Measurements from ENCODE around the gene JAG1. TPM values are rescaled to one million over a fixed set of nuclear protein-coding genes. Genes with fewer than 3 reads are reported as not detected.

Gene JAG1
- total RNA-seq, 3 donors from 2014 or later (not counting 1 experiment from before 2014, with no cell fraction given): 8.1 to 12.3 (median 8.7) TPM

DNA sequence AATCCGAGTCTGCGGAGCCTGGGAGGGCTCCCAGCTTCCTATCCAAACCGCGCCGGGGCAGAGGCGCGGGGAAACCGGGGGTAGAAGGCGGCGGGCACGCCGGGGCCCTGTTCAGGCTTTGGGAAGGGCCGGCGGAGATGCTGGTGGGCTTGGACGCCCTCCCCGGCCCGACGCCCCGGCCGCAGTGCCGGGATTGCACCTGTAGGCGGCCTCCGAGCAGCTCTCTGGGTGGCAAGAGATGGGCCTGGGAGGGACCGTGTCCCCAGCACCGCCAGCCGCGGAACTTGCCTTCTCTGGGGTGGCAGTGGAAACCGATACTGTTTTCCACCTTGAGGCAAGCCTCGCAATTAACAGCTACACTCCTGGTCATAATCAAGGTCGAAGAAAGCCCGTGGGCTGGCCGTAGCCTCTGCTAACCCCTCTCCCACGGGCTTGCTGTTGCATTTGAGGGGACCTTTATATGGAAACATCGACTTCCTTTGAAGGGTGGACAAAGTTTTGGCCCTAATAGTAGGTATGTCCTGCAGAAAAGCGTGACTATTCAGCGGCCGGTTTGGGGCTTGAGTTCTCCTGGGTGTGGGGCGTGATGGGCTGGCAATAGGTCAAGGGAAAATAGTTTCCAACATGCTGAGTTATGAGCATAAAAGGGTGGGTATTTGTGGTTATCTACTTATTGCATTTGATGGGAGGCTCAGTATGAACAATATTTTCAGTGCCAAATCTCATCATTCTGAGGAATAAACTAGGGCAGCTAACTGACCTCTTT, 1.1 kb upstream of the JAG1 start:
- Histone ChIP-seq H3K36me3 (ENCODE audit: control insufficient read depth, insufficient read depth, low read length) (no peaks in the 10 kb centered on the region), H3K9me3 (ENCODE audit: control insufficient read depth, insufficient read depth, low read length) (no peaks in the 10 kb centered on the region), H3K4me1 (ENCODE audit: control insufficient read depth, insufficient read depth, low read length) (peaks cover 33% of the 10 kb centered on the region), H3K4me3 (ENCODE audit: low read length) (peak overlapping the region; percentile 48), H3K27me3 (ENCODE audit: control insufficient read depth, insufficient read depth, low read length) (peaks cover 8% of the 10 kb centered on the region), H3K27ac (ENCODE audit: low read length) (peak overlapping the region; percentile 80)
- no peaks in the 10 kb centered on the region for H3K9me3 Mint-ChIP-seq
- TF ChIP-seq, protein P1, sequence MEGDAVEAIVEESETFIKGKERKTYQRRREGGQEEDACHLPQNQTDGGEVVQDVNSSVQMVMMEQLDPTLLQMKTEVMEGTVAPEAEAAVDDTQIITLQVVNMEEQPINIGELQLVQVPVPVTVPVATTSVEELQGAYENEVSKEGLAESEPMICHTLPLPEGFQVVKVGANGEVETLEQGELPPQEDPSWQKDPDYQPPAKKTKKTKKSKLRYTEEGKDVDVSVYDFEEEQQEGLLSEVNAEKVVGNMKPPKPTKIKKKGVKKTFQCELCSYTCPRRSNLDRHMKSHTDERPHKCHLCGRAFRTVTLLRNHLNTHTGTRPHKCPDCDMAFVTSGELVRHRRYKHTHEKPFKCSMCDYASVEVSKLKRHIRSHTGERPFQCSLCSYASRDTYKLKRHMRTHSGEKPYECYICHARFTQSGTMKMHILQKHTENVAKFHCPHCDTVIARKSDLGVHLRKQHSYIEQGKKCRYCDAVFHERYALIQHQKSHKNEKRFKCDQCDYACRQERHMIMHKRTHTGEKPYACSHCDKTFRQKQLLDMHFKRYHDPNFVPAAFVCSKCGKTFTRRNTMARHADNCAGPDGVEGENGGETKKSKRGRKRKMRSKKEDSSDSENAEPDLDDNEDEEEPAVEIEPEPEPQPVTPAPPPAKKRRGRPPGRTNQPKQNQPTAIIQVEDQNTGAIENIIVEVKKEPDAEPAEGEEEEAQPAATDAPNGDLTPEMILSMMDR (IDR thresholded peaks at IDR 0.05): peak; percentile 68
- H3K4me3 Mint-ChIP-seq: peak overlapping the region; percentile 82
- H3K27ac Mint-ChIP-seq: peak overlapping the region in 1 of 2 donors; percentile 47
- no peaks in the 10 kb centered on the region for H3K36me3 Mint-ChIP-seq
- WGBS (ENCODE audit: insufficient coverage): 3% methylated on average over 38 of the region's 38 CpGs
- H3K4me1 Mint-ChIP-seq: peaks cover 23 to 40% of the 10 kb centered on the region in 2 donors
- H3K27me3 Mint-ChIP-seq (ENCODE audit: low read depth in 2 of 2): peaks cover 22 to 23% of the 10 kb centered on the region in 2 donors
- ATAC-seq (peak; percentile 41 to 61 (median 55)), DNase-seq (peak; percentile 22 to 63)
- intact Hi-C loops (cut with micrococcal nuclease): loop anchor here (5.0 to 10.0 kb wide), 3 partner anchors 118 to 240 kb away; partner anchors contain the start of genes MKKS and SLX4IP

- intact Hi-C loops (cut with micrococcal nuclease): loop anchor here (5.0 to 10.0 kb wide), 3 partner anchors 116 to 239 kb away; partner anchors contain the start of genes MKKS and SLX4IP
- Histone ChIP-seq H3K36me3 (ENCODE audit: control insufficient read depth, insufficient read depth, low read length) (no peaks in the 10 kb centered on the region), H3K27ac (ENCODE audit: low read length) (peak overlapping the region; percentile 58), H3K9me3 (ENCODE audit: control insufficient read depth, insufficient read depth, low read length) (no peaks in the 10 kb centered on the region), H3K4me3 (ENCODE audit: low read length) (peak overlapping the region; percentile 44), H3K4me1 (ENCODE audit: control insufficient read depth, insufficient read depth, low read length) (peaks cover 33% of the 10 kb centered on the region), H3K27me3 (ENCODE audit: control insufficient read depth, insufficient read depth, low read length) (peaks cover 8% of the 10 kb centered on the region)
- TF ChIP-seq, protein P1 (IDR thresholded peaks at IDR 0.05): no peak
- H3K27me3 Mint-ChIP-seq (ENCODE audit: low read depth in 2 of 2): peaks cover 16% of the 10 kb centered on the region in 2 donors
- H3K9me3 Mint-ChIP-seq: no peaks in the 10 kb centered on the region
- under 1% methylated on average over 70 of the region's 73 CpGs for WGBS (ENCODE audit: insufficient coverage)
- ATAC-seq (peak in 1 of 3 donors; percentile 5), DNase-seq (peak; percentile 3 to 26)
- H3K4me3 Mint-ChIP-seq: peak overlapping the region; percentile 97
- H3K27ac Mint-ChIP-seq: peak overlapping the region; percentile 87 to 97
- peaks cover 23 to 40% of the 10 kb centered on the region in 2 donors for H3K4me1 Mint-ChIP-seq
- no peaks in the 10 kb centered on the region for H3K36me3 Mint-ChIP-seq
Observed at GRCh38 chr20:10673176-10673841, 490 bp downstream of the JAG1 start.

GRCh38 chr20:10672624-10673127, 1.1 kb downstream of the JAG1 start:
- peaks cover 8% of the 10 kb centered on the region for H3K27me3 ChIP-seq (ENCODE audit: control insufficient read depth, insufficient read depth, low read length)
- no peaks in the 10 kb centered on the region for H3K36me3 Mint-ChIP-seq
- peak; percentile 25 to 71 for DNase-seq
- H3K36me3 ChIP-seq (ENCODE audit: control insufficient read depth, insufficient read depth, low read length): no peaks in the 10 kb centered on the region
- ATAC-seq: peak in 2 of 3 donors; percentile 17 to 25
- TF ChIP-seq, protein P1 (IDR thresholded peaks at IDR 0.05): no peak
- under 1% methylated on average over 47 of the region's 47 CpGs for WGBS (ENCODE audit: insufficient coverage)
- H3K27ac Mint-ChIP-seq: peak overlapping the region; percentile 73 to 76
- no peaks in the 10 kb centered on the region for H3K9me3 ChIP-seq (ENCODE audit: control insufficient read depth, insufficient read depth, low read length)
- no peaks in the 10 kb centered on the region for H3K9me3 Mint-ChIP-seq
- peaks cover 12 to 16% of the 10 kb centered on the region in 2 donors for H3K27me3 Mint-ChIP-seq (ENCODE audit: low read depth in 2 of 2)
- H3K4me3 ChIP-seq (ENCODE audit: low read length): peak overlapping the region; percentile 44
- no peak overlapping the region for H3K27ac ChIP-seq (ENCODE audit: low read length)
- H3K4me1 ChIP-seq (ENCODE audit: control insufficient read depth, insufficient read depth, low read length): peaks cover 33% of the 10 kb centered on the region
- H3K4me1 Mint-ChIP-seq: peaks cover 23 to 40% of the 10 kb centered on the region in 2 donors
- peak overlapping the region; percentile 85 for H3K4me3 Mint-ChIP-seq
- intact Hi-C loops (cut with micrococcal nuclease): loop anchor here (5.0 to 10.0 kb wide), 3 partner anchors 115 to 238 kb away; partner anchors contain the start of genes MKKS and SLX4IP
